ENCODE data around the gene PACRGL. TPM values are rescaled to one million over a fixed set of nuclear protein-coding genes. Genes with fewer than 3 reads are reported as not detected.
A peak's percentile ranks its signal among the peaks of the same experiment; 100 is the strongest.

Gene PACRGL
- total RNA-seq, 1 donor from 2014 or later: 26.9 TPM

- no peaks in the 10 kb centered on the region for H3K9me3 Mint-ChIP-seq
- H3K27me3 Mint-ChIP-seq (ENCODE audit: low read depth): peaks cover 7% of the 10 kb centered on the region
These were observed 12.4 kb upstream of the PACRGL start for GRCh38 chr4:20687864-20688263.

GRCh38 chr4:20696815-20697214 is 3.4 kb upstream of the PACRGL start:
- DNase-seq (ENCODE audit: low read depth, low spot score): no peak
- no peak for TF ChIP-seq CTCF (conservative IDR thresholded peaks at IDR 0.05)
- Mint-ChIP-seq H3K36me3 (ENCODE audit: low read depth) (no peaks in the 10 kb centered on the region), H3K4me1 (peaks cover 32% of the 10 kb centered on the region), H3K9me3 (no peaks in the 10 kb centered on the region), H3K27ac (ENCODE audit: unreplicated experiment) (no peak overlapping the region), H3K27me3 (ENCODE audit: low read depth) (no peaks in the 10 kb centered on the region), H3K4me3 (no peak overlapping the region)

More at GRCh38 chr4:20687864-20688263, 12.4 kb upstream of the PACRGL start:
- TF ChIP-seq CTCF (conservative IDR thresholded peaks at IDR 0.05): no peak
- H3K4me1 Mint-ChIP-seq: no peaks in the 10 kb centered on the region
- H3K27ac Mint-ChIP-seq (ENCODE audit: unreplicated experiment): no peak overlapping the region
- no peak overlapping the region for H3K4me3 Mint-ChIP-seq
- DNase-seq (ENCODE audit: low read depth, low spot score): no peak
- no peaks in the 10 kb centered on the region for H3K36me3 Mint-ChIP-seq (ENCODE audit: low read depth)

GRCh38 chr4:20698382-20698781 is 1.9 kb upstream of the PACRGL start:
- no peak for DNase-seq (ENCODE audit: low read depth, low spot score)
- TF ChIP-seq CTCF (conservative IDR thresholded peaks at IDR 0.05): no peak
- H3K36me3 Mint-ChIP-seq (ENCODE audit: low read depth): no peaks in the 10 kb centered on the region
- H3K4me1 Mint-ChIP-seq: peaks cover 43% of the 10 kb centered on the region
- H3K27me3 Mint-ChIP-seq (ENCODE audit: low read depth): no peaks in the 10 kb centered on the region
- no peaks in the 10 kb centered on the region for H3K9me3 Mint-ChIP-seq
- no peak overlapping the region for H3K27ac Mint-ChIP-seq (ENCODE audit: unreplicated experiment)
- H3K4me3 Mint-ChIP-seq: peak overlapping the region; percentile 86

- H3K27ac Mint-ChIP-seq (ENCODE audit: unreplicated experiment): peak overlapping the region; percentile 53
- peaks cover 41% of the 10 kb centered on the region for H3K4me1 Mint-ChIP-seq
- H3K27me3 Mint-ChIP-seq (ENCODE audit: low read depth): no peaks in the 10 kb centered on the region
- no peaks in the 10 kb centered on the region for H3K9me3 Mint-ChIP-seq
- no peaks in the 10 kb centered on the region for H3K36me3 Mint-ChIP-seq (ENCODE audit: low read depth)
- DNase-seq (ENCODE audit: low read depth, low spot score): no peak
- peak overlapping the region; percentile 86 for H3K4me3 Mint-ChIP-seq
- no peak for TF ChIP-seq CTCF (conservative IDR thresholded peaks at IDR 0.05)
These were observed 1.4 kb upstream of the PACRGL start for GRCh38 chr4:20698820-20699219.

GRCh38 chr4:20711335-20711734 is 11.1 kb downstream of the PACRGL start:
- no peak overlapping the region for H3K4me3 Mint-ChIP-seq
- H3K4me1 Mint-ChIP-seq: no peaks in the 10 kb centered on the region
- H3K36me3 Mint-ChIP-seq (ENCODE audit: low read depth): peaks cover 27% of the 10 kb centered on the region
- no peak for DNase-seq (ENCODE audit: low read depth, low spot score)
- peaks cover 3% of the 10 kb centered on the region for H3K9me3 Mint-ChIP-seq
- no peak overlapping the region for H3K27ac Mint-ChIP-seq (ENCODE audit: unreplicated experiment)
- no peaks in the 10 kb centered on the region for H3K27me3 Mint-ChIP-seq (ENCODE audit: low read depth)
- TF ChIP-seq CTCF (conservative IDR thresholded peaks at IDR 0.05): no peak

- H3K4me3 Mint-ChIP-seq: no peak overlapping the region
These were observed 22.8 kb downstream of the PACRGL start for GRCh38 chr4:20723019-20723418.

More at GRCh38 chr4:20723019-20723418, 22.8 kb downstream of the PACRGL start:
- H3K27me3 Mint-ChIP-seq (ENCODE audit: low read depth): no peaks in the 10 kb centered on the region
- TF ChIP-seq CTCF (conservative IDR thresholded peaks at IDR 0.05): no peak
- no peak for DNase-seq (ENCODE audit: low read depth, low spot score)
- peaks cover 59% of the 10 kb centered on the region for H3K36me3 Mint-ChIP-seq (ENCODE audit: low read depth)
- no peaks in the 10 kb centered on the region for H3K4me1 Mint-ChIP-seq
- H3K27ac Mint-ChIP-seq (ENCODE audit: unreplicated experiment): no peak overlapping the region
- H3K9me3 Mint-ChIP-seq: peaks cover 14% of the 10 kb centered on the region
